HG03095 (cell line): ENCODE measurements around the gene CARD19.
A peak's percentile ranks its signal among the peaks of the same experiment; 100 is the strongest.

ENCODE experiments used
- ATAC-seq: cut with Tn5 transposase; IDR thresholded peaks from one replicate; pipeline ENCODE4 v1.9.1; 2021; ENCODE audit warnings: moderate library complexity; ENCODE audit not compliant: unreplicated experiment

Gene CARD19

DNA sequence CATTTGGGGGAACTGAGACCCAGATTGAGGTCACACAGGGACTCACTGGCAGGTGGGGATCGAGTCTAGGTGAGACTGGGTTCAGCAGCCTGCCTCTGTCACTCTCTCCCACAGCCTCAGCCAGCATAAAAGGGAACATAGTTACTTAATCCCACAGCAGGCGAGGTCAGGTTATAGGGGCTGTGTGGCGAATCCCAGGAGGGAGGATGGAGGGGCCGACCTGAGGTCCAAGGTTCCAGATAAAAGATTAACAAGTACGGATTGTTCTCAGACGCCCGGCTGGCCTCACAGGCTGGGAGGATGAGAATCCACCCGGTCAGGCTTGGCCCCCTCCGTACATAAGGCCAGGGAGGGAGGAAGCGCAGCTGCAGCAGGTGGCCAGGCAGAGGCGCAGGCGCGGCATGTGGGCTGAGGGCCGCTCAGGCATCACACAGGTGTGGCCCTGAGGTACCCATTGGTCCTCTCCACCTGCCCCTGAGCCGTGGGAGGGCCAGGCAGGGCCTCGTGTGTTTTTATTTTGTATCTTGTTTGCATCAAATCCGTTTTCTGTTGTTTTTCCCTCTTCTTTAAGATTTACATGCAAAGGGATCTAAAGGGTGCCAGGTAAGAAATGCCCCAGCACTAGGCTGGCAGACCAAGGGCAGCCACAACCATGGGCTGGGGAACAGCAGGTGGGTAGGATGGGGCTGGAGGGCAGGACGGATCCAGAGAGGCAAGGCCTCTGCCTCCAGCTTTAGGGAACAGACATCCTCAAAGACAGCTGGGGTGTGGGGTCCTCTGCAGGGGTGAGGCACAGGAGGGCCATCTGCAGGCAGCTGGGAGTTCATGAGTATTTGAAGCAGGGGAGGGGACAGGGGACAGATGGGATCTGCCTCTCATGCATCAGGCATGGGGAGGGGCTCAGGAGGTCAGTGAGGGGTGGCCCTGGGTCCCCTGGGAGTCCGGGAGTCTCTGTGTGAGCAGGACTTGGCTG is 33.9 kb upstream of the CARD19 start:
- peak; percentile 33 for ATAC-seq

DNA sequence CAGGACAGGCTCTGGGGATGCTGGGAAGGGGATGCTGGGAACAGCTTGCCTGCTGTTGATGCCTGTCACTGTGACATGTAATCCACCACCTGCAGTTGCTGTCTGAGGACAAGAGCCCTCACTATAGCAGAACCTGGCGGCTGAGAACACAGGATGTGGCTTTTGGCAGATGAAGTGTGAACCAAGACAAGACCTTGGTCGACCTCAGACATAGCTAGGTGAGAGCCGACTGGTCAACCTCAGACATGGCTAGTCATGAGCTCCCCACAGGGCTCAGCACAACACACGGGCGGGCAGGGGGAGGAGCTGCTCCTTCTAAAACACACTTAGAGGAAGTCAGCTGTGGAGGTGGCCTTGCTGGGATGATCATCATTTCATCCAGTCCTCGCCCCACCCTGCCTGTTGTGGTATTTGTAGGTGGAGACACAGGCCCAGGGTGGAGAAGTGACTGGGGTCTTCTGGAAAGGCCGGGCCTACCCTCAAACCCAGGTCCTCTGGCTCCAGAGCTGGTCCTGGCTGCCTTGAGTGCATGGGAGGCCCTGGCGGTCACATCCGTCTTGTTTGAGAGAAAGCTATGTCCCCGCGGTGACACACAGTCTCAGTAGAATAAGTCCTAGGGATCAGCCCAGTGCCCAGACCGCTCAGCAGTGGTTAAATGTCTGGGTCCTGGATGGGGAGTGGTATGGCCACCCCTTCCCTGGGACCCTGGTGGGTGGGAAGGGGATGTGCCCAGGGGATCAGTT is 31.5 kb upstream of the CARD19 start:
- peak; percentile 89 for ATAC-seq

DNA sequence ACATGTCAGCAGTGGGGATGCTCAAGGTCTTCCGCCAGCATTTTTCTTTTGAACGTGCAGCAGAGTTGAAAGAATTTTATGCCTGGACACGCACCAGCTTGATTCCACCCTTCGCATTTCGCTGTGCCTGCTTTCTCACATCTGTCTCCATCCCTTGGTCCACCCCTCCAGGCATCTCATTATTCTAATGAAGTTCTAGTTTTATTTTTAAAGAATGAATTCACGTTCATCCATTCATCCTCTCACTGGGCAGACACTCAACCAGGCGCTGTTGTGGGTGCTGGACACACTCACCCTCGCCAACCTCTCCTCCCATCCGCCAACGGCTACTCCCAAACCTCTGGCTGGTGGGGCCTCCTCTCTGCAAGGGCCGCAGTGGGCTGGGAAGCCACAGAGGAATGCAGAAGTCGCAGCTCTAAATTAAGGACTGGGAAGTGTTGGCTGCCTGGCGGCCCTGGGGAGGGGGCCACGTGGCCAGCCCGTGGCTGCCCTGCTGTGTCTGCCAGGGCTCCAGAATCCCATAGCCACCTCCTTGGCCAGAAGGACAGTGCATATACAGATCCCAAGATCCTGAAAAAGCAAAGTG is 30.8 kb upstream of the CARD19 start:
- no peak for ATAC-seq

DNA sequence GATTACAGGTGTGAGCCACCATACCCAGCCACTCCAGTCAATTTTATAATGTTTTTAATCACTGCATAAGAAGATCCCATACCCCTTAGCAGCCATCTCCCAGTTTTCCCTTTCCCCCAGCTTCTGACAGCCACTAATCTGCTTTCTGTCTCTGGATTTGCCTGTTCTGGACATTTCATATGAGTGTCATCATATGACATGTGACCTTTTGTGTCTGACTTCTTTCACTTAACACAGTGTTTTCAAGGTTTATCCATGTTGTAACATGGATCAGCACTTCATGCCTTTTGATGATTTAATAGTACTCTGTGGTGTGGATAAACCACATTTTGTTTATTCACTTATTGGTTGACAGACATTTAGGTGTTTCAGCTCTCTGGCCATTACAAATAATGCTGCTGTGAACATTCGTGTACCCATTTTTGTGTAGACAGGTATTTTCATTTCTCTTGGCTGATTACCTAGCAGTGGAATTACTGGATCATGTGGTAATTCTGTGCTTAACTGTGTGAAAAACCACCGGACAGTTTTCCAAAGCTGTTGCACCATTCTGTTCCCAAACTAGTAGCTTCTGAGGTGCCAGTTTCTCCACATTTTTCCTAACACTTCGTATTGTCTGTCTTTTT is 28.9 kb upstream of the CARD19 start:
- ATAC-seq, result no peak

DNA sequence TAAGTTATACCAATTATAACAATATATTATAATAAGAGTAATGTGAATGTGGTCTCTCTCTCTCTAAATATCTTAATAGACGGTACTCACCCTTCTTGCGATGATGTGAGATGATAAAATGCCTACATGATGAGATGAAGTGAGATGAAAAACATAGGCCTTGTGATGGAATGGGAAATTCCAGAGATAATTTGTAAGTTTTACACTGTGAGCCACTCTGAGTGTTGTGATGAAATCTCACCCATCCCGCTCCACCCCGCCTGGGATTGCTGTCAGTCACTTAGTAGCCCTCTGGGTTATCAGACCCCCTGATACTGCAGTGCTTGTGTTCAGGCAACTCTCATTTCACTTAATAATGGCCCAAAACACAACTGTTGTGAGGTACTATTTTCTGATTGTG is 27.1 kb upstream of the CARD19 start:
- ATAC-seq, result no peak

DNA sequence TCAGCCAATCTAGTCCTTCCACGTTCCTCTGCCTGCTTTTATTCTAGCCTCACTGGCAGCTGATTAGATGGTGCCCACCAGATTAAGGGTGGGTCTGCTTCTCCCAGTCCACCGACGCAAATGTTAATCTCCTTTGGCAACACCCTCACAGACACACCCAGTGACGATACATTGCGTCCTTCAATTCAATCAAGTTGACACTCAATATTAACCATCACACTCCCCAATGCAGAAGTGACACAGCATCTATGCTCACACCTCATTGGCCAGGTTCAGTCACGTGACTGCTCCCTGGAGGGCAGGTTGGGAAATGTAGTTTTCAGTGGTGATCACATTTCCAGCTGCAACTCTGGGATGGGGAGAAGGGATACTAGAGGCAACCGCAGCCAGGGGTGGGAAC is 24.6 kb upstream of the CARD19 start:
- no peak for ATAC-seq

DNA sequence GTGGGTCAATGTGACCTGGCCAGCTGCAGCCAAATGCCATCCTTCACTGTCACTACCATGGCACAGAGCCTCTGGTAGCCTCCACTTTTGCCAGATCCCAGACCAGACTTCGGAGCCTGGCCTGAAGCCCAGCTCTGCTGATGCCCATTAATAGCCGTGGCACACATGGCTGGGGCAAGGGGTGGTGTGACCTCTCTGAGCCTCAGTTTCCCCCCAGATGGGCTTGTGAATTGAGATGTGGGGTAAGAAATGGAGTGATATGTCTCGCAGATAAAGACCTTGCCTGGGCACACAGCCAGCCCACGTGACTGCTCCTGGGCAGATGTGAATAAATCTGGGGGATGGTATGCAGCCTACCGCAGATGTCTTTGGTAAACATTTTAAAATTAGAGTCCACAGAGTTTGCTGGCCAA is 23.6 kb upstream of the CARD19 start:
- no peak for ATAC-seq

DNA sequence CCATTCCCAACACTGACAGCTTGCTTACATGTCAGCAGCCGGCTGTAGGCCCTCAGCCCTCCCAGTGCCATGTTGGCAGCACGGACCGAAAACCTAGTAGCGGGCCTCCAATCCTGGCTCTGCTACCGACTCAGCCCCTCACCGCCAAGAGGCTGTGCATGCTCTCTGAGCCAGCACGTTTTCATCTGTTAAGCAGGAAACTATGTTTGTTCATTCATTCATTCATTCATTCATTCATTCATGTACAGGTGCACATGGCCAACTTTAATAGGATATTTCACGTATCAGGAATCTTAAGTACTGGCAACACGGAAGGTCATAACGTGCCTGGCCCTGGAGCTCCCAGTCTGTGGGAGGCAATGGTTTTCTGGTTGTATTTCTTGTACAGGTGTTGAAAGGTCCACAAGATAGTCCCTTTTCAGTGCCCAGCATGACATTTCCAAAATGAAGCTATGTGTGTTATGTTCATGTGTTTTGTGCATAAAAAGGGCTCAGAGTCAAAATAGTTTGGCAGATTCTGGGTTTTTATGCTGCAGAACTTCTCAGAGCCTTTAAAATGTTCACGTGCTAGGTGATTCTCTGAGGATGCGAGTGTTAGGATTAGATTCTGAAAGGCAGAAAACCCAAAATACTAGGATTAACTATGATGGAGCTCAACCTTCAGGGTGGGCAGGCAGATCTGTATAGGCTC is 19.8 kb upstream of the CARD19 start:
- ATAC-seq, result no peak

DNA sequence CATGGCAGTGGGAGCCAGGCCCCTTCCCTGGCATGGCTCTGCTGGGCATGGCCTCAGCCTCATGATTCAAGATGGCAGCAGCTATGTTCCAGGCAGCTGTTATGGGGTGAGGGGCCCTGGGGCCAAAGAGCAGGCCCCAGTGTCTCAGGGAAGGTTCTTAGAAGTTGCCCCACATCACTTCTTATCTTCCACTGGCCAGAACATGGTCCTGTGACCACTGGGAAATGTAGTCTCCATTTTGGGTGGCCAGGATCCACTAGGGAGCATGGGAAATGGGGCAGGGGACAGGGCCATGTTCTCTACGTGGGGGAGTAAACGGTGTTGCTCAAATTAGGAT is 19.3 kb upstream of the CARD19 start:
- no peak for ATAC-seq

DNA sequence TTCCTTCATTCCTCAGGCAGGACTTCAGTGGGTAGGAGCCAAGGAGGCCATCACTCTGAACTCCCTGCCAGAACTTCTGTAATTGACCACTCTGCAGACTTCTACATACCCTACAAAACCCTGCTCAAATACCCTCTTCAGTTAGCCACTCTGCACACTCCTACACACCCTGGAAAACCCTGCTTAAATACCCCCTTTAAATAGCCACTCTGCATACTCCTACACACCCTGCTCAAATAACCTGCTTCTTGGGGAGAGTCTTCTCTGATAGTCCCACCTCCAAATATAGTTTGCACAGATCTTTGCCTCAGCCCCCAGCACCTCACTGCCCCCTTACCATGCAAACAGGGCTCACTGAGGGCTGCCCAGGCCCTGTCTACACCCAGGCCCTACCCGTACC is 18.6 kb upstream of the CARD19 start:
- no peak for ATAC-seq

DNA sequence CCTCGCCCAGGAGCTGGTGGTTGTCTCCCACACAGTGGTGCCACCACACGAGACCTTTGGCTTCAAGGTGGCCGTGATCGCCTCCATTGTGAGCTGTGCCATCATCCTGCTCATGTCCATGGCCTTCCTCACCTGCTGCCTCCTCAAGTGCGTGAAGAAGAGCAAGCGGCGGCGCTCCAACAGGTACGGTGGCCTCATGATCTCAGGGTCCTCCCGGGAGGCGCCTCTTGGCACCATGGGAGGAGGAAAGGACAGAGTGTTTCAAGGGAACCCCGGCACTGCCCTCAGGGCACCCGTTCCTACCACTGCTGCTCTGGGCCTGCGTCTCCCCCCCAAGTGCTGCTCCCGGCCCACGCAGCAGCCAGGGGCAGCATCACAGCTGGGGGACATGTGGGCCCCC is 18.2 kb upstream of the CARD19 start:
- no peak for ATAC-seq

DNA sequence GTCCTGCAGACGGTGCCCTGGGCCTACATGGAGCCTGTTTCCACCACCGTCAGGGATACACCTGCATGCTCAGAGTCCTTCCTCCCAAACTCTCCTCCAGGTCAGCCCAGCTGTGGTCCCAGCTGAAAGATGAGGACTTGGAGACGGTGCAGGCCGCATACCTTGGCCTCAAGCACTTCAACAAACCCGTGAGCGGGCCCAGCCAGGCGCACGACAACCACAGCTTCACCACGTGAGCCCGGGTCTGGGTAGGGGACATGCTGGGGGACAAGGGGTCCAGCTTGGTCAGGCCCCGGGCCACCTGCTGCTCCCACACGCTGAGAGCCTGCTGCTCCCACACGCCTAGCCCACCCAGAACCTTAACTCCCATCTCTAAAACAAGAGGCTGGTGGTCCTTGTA is 16.6 kb upstream of the CARD19 start:
- no peak for ATAC-seq

DNA sequence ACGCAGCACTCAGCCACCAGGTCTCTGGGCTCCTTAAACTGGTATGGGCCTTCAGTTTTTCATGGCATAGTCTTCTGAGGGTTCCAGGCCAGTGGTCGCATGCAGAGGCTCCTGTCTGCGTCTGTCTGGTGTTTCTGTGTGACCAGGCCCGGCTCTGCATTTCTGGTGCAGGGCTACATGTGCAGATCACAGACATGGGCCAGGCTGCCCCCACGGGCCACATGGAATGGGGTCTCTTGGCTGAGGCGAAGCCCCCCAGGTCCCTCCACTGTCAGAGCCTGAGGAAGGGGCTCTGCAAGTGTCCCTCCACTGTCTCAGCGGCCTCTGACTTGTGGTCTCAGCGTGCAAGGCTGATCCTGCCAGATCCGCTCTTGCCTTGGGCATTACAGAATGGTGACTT is 15.6 kb upstream of the CARD19 start:
- ATAC-seq, result no peak

DNA sequence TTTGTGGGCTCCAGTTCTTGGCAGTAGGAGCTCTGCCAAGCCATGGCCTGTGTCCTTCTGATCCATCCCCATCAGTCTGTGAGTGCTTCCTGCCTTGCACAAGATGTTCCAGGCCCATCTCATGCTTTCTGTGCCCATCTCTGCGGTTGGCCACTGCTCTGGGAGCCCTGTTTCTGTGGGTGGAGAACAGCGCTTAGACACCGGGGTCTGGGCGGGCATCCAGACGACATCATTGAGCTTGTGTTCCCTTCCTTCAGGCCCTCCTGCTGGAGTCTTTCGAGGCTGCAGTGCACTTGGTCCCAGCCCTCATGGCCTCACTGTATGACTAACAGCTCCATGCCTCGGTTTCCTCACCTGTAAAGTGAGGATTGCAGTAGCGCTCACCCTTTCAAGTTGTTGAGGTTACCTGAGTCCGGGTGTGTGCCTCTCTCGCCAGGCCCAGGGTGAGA is 14.9 kb upstream of the CARD19 start:
- no peak for ATAC-seq

DNA sequence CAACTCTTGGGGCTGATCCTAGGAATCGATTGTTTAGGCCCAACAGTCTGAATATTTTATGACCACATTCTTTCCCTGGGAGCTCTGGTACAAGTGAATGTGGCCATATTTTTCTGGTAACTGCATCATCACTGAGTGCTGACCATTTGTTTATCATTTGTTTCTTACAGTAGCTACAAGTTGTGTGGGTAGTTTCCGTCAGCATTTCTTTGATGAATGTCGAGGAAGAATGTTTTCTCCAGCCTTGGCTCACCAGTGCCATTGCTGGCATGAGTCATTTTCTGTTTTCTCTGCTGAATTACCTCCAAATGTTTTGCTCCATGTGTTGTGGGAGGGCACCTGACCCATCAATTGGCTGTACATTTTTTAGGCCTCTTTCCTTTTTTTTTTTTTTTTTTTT is 14.1 kb upstream of the CARD19 start:
- ATAC-seq, result no peak

DNA sequence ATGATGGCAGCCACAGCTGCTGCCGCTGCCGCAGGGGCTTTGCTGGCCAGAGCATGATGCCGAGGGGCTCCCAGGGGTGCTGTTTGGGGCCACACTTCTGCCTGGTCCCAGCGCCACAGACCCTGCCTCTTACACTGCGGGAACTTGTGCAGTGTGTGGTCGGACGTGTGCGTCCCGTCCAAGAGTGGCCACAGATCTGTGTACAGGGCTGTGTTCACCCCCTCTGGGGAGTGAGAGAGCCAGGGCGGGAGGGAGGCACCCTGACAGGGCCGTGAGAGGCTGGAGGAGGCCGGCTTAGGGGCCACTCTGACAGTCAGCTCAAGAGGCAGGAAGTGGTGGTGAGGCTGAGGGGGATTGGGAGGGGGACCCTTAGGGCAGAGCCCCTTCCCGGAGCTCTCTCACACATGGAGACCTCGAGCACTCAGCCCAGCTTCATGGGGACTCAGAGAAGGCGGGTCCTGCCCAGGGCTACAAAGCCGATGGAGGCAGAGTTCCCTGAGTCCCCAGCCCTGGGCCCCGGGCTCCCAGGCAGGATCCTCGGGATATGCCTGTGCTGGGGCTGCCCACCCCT is 13.1 kb upstream of the CARD19 start:
- no peak for ATAC-seq

DNA sequence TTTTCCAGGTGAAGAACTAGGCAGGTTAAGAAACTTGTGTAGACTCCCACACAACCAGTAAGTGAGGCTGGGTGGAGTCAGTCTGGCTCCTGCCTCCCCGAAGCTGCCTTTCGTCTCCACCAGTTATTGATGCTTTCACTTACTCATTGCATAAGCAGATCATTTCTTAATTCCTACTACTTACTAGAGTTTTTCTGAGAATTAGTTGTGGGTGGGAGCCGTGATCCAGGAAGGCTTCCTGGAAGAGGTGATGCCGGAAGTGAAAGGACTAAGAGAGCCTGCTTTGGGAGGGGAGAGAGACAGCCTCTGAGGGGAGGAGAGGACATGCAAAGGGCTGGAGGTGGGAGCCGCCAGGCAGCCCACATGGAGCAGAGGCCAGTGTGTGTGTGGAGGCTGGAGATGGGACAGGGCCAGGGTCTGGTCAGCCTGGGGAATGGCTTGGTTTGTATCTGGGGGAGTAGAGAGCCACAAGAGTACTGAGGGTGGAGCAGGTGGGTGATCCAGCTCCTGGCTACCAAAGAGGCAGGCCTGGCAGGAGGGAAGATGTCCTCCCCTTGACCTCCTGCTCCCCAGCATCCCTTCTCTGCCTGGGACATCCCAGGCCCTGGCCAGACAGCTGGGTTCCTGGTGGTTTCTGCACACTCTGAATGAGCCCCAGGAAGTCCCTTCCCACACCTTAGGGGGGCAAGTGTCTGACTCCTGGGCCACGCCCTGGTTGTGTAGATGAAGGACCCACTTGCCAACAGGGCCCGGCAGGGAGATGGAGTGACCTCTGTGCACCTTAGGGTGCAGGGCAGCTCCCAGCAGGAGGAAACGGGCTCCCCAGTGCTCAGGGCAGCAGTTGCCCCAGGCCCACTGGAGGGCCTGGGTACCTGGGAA is 12.2 kb upstream of the CARD19 start:
- ATAC-seq, result no peak

DNA sequence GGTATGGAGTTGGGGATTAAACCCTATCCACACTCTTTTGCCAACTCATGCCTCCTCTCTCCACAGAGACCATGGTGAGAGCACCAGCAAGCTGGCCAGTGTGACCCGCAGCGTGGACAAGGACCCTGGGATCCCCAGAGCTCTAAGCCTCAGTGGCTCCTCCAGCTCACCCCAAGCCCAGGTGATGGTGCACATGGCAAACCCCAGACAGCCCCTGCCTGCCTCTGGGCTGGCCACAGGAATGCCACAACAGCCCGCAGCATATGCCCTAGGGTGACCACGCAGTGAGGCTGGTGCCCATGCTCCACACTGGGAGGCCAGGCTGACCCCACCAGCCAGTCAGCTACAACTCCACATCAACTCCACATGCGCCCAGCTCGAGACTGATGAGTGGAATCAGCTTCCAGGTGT is 11.5 kb upstream of the CARD19 start:
- ATAC-seq, result no peak

DNA sequence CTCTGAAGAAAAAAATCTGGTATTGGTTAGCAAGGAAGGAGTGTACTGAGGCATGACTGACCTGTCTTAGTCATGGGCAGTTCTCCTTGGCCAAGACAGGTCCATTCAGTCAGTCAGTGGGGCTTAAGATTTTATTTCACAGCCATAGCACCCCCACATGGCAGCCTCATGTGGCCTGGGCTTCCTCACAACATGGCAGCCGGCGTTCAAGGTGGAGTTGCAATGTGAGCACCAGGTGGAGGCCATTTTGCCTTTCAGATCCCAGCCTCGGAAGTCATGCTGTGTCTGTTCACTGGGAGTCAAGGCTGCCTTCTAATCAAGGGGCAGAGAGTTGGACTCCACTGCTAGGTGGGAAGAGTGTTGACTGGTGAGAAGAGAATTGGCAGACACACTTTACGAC is 10.3 kb upstream of the CARD19 start:
- ATAC-seq, result no peak
